IPS DF 6.9 (cell line): ENCODE results near the gene RASAL3.

Experiments used
- DNase-seq: peaks from one replicate; pipeline ENCODE4 v3.0.0-alpha.2; 2013; ENCODE audit warnings: low read depth, low spot score
- H3K27ac ChIP-seq: one replicate; pipeline ENCODE4 v1.5.1; 2013; ENCODE audit warnings: low read length, control low read depth
- H3K27me3 ChIP-seq: 2 replicates; pipeline ENCODE4 v1.6.1; 2013; ENCODE audit warnings: mild to moderate bottlenecking, low read length; ENCODE audit not compliant: control insufficient read depth, insufficient read depth
- H3K36me3 ChIP-seq: 2 replicates; pipeline ENCODE4 v1.6.1; 2013; ENCODE audit warnings: low read length; ENCODE audit not compliant: control insufficient read depth, insufficient read depth
- H3K4me1 ChIP-seq: 2 replicates; pipeline ENCODE4 v1.6.1; 2013; ENCODE audit warnings: low read length; ENCODE audit not compliant: control insufficient read depth, insufficient read depth
- H3K4me3 ChIP-seq: 2 replicates; pipeline ENCODE4 v1.5.1; 2013; ENCODE audit warnings: mild to moderate bottlenecking, low read length
- H3K9me3 ChIP-seq: 2 replicates; pipeline ENCODE4 v1.6.1; 2013; ENCODE audit warnings: low read length, inconsistent platforms; ENCODE audit not compliant: control insufficient read depth, insufficient read depth
- WGBS: extraction: QIAGEN DNeasy Blood & Tissue Kit; methylation state at CpG from one replicate; pipeline ENCODE4 v1.1.7; 2013; ENCODE audit warnings: mixed read lengths, missing lambda C conversion rate; ENCODE audit not compliant: insufficient read length, insufficient coverage; 5-methylcytosine and 5-hydroxymethylcytosine counted together

RASAL3 gene

GRCh38 chr19:15432629-15433518 lies 31.5 kb downstream of the RASAL3 start:
- Histone ChIP-seq H3K27ac (no peak overlapping the region), H3K4me1 (peaks cover 6% of the 10 kb centered on the region), H3K4me3 (peak overlapping the region; percentile 74; the same call in 1 of the 2 replicates), H3K9me3 (no peaks in the 10 kb centered on the region), H3K27me3 (no peaks in the 10 kb centered on the region), H3K36me3 (no peaks in the 10 kb centered on the region)
- peak; percentile 60 for DNase-seq
- WGBS = no CpG with 5 or more reads among the region's 75 CpGs

- Histone ChIP-seq H3K27me3 (no peaks in the 10 kb centered on the region), H3K4me3 (peak overlapping the region; percentile 68), H3K36me3 (peaks cover 4% of the 10 kb centered on the region; the same call in 1 of the 2 replicates), H3K27ac (no peak overlapping the region), H3K9me3 (no peaks in the 10 kb centered on the region), H3K4me1 (peaks cover 6% of the 10 kb centered on the region)
- WGBS = no CpG with 5 or more reads among the region's 44 CpGs
- no peak for DNase-seq
These were observed 32.3 kb downstream of the RASAL3 start for GRCh38 chr19:15432018-15432494.

- Histone ChIP-seq H3K27ac (no peak overlapping the region), H3K4me1 (peaks cover 6% of the 10 kb centered on the region), H3K36me3 (peaks cover 7% of the 10 kb centered on the region; the same call in 1 of the 2 replicates), H3K27me3 (no peaks in the 10 kb centered on the region), H3K9me3 (no peaks in the 10 kb centered on the region), H3K4me3 (peak overlapping the region; percentile 68)
- no CpG with 5 or more reads among the region's 7 CpGs for whole genome bisulfite sequencing
- DNase-seq = no peak
These were observed 32.8 kb downstream of the RASAL3 start for GRCh38 chr19:15431396-15432017.

GRCh38 chr19:15430526-15431120 lies 33.7 kb downstream of the RASAL3 start:
- peaks cover 7% of the 10 kb centered on the region; the same call in 1 of the 2 replicates for H3K36me3 ChIP-seq
- no CpG with 5 or more reads among the region's 10 CpGs for WGBS
- no peaks in the 10 kb centered on the region for H3K9me3 ChIP-seq
- no peaks in the 10 kb centered on the region for H3K27me3 ChIP-seq
- H3K4me1 ChIP-seq = peaks cover 6% of the 10 kb centered on the region
- H3K4me3 ChIP-seq = no peak overlapping the region
- DNase-seq = no peak
- H3K27ac ChIP-seq = no peak overlapping the region

GRCh38 chr19:15429825-15430467 lies 34.4 kb downstream of the RASAL3 start:
- no peak overlapping the region for H3K4me3 ChIP-seq
- no peaks in the 10 kb centered on the region for H3K27me3 ChIP-seq
- no CpG with 5 or more reads among the region's 24 CpGs for WGBS
- H3K4me1 ChIP-seq = peaks cover 6% of the 10 kb centered on the region
- H3K27ac ChIP-seq = no peak overlapping the region
- DNase-seq = no peak
- H3K36me3 ChIP-seq = peaks cover 13% of the 10 kb centered on the region; the same call in 1 of the 2 replicates
- no peaks in the 10 kb centered on the region for H3K9me3 ChIP-seq

- Histone ChIP-seq H3K4me3 (no peak overlapping the region), H3K27ac (no peak overlapping the region), H3K36me3 (peaks cover 20% of the 10 kb centered on the region), H3K4me1 (peaks cover 6% of the 10 kb centered on the region), H3K9me3 (no peaks in the 10 kb centered on the region), H3K27me3 (no peaks in the 10 kb centered on the region)
- no peak for DNase-seq
- WGBS = no CpG with 5 or more reads among the region's 22 CpGs
These were observed 35.2 kb downstream of the RASAL3 start for GRCh38 chr19:15428956-15429824.

- Histone ChIP-seq H3K27me3 (no peaks in the 10 kb centered on the region), H3K36me3 (peaks cover 25% of the 10 kb centered on the region), H3K27ac (no peak overlapping the region), H3K9me3 (no peaks in the 10 kb centered on the region), H3K4me3 (no peak overlapping the region), H3K4me1 (peaks cover 4% of the 10 kb centered on the region; the same call in 1 of the 2 replicates)
- no CpG with 5 or more reads among the region's 35 CpGs for WGBS
- no peak for DNase-seq
These were observed 36.3 kb downstream of the RASAL3 start for GRCh38 chr19:15427991-15428471.

GRCh38 chr19:15427350-15427700 lies 37.0 kb downstream of the RASAL3 start:
- WGBS = no CpG with 5 or more reads among the region's 25 CpGs
- DNase-seq = no peak
- Histone ChIP-seq H3K4me1 (peaks cover 4% of the 10 kb centered on the region; the same call in 1 of the 2 replicates), H3K27me3 (no peaks in the 10 kb centered on the region), H3K4me3 (no peak overlapping the region), H3K27ac (no peak overlapping the region), H3K36me3 (peaks cover 29% of the 10 kb centered on the region), H3K9me3 (no peaks in the 10 kb centered on the region)

- no peaks in the 10 kb centered on the region for H3K27me3 ChIP-seq
- no peaks in the 10 kb centered on the region for H3K9me3 ChIP-seq
- H3K4me1 ChIP-seq = peaks cover 4% of the 10 kb centered on the region; the same call in 1 of the 2 replicates
- no CpG with 5 or more reads among the region's 16 CpGs for WGBS
- H3K27ac ChIP-seq = no peak overlapping the region
- H3K36me3 ChIP-seq = peaks cover 29% of the 10 kb centered on the region
- DNase-seq = no peak
- no peak overlapping the region for H3K4me3 ChIP-seq
These were observed 37.6 kb downstream of the RASAL3 start for GRCh38 chr19:15426485-15427349.
